Keratinocyte (primary cell): ENCODE measurements around the gene KANSL1. TPM values are rescaled to one million over a fixed set of nuclear protein-coding genes. Genes with fewer than 3 reads are reported as not detected.

Experiments
- DNase-seq: peaks from one replicate; pipeline ENCODE4 v3.0.0-alpha.2; 2011; ENCODE audit warnings: low read depth, missing footprints, low spot score
- FAIRE-seq: peaks from 2 replicates; lab custom pipeline; 2011; peaks lifted over from hg19 to GRCh38; lab: Jason Lieb, UNC
- H2AFZ ChIP-seq: 2 replicates; pipeline ENCODE4 v1.6.0; 2012; ENCODE audit warnings: low read length, control low read depth, inconsistent platforms; ENCODE audit not compliant: control insufficient read depth
- H3K27ac ChIP-seq: 2 replicates; pipeline ENCODE4 v1.5.1; 2011; ENCODE audit warnings: low read length; ENCODE audit not compliant: control insufficient read depth, insufficient read depth
- H3K27me3 ChIP-seq: 3 replicates; pipeline ENCODE4 v1.6.0; 2011; ENCODE audit warnings: low read length; ENCODE audit not compliant: control insufficient read depth, insufficient read depth; ENCODE audit errors: extremely low read depth
- H3K36me3 ChIP-seq, 2 experiments: 2 replicates in 1 of 2; 3 replicates in 1 of 2; pipeline ENCODE4 v1.5.1; 2011; ENCODE audit warnings: low read length in 2 of 2, mild to moderate bottlenecking in 1 of 2; ENCODE audit not compliant: control insufficient read depth in 2 of 2, insufficient read depth in 2 of 2; ENCODE audit errors: extremely low read depth in 1 of 2
- H3K4me1 ChIP-seq: 3 replicates; pipeline ENCODE4 v1.5.1; 2011; ENCODE audit warnings: low read length; ENCODE audit not compliant: control insufficient read depth, insufficient read depth; ENCODE audit errors: extremely low read depth
- H3K4me2 ChIP-seq: 3 replicates; pipeline ENCODE4 v1.6.0; 2011; ENCODE audit warnings: low read depth, low read length; ENCODE audit not compliant: control insufficient read depth, insufficient read depth; ENCODE audit errors: extremely low read depth
- H3K4me3 ChIP-seq, 3 experiments: fragments of 200-600 bp in 1 of 3; sonication (generic) in 1 of 3; 2 replicates in 2 of 3; 3 replicates in 1 of 3; pipeline ENCODE4 v1.5.1; 2011 to 2016; ENCODE audit warnings: low read length in 3 of 3, mild to moderate bottlenecking in 3 of 3, control low read depth in 2 of 3, inconsistent platforms in 1 of 3, low read depth in 1 of 3, mixed read lengths in 1 of 3, mixed run types in 1 of 3, moderate library complexity in 1 of 3; ENCODE audit not compliant: control insufficient read depth in 2 of 3, insufficient read depth in 2 of 3; ENCODE audit errors: extremely low read depth in 1 of 3
- H3K79me2 ChIP-seq: 2 replicates; pipeline ENCODE4 v1.6.0; 2012; ENCODE audit warnings: low read length; ENCODE audit not compliant: control insufficient read depth, insufficient read depth
- H3K9ac ChIP-seq: 3 replicates; pipeline ENCODE4 v1.6.0; 2011; ENCODE audit warnings: low read length; ENCODE audit not compliant: control insufficient read depth, insufficient read depth; ENCODE audit errors: extremely low read depth
- H3K9me1 ChIP-seq: 3 replicates; pipeline ENCODE4 v1.6.0; 2011; ENCODE audit warnings: low read length; ENCODE audit not compliant: control insufficient read depth, insufficient read depth; ENCODE audit errors: extremely low read depth
- H3K9me3 ChIP-seq: 2 replicates; pipeline ENCODE4 v1.5.1; 2012; ENCODE audit warnings: low read depth, low read length; ENCODE audit not compliant: control insufficient read depth
- H4K20me1 ChIP-seq: 3 replicates; pipeline ENCODE4 v1.6.0; 2011; ENCODE audit warnings: low read length; ENCODE audit not compliant: control insufficient read depth, insufficient read depth; ENCODE audit errors: extremely low read depth
- CTCF ChIP-seq, 3 experiments: IDR thresholded peaks in 1 of 3; conservative IDR thresholded peaks in 1 of 3; optimal IDR thresholded peaks in 1 of 3; 2 replicates in 2 of 3; 3 replicates in 1 of 3; pipeline versions ENCODE3 to v1.5.1; 2011; ENCODE audit warnings: low read length in 3 of 3, mild to moderate bottlenecking in 3 of 3, moderate library complexity in 2 of 3, control low read depth in 1 of 3, inconsistent platforms in 1 of 3; ENCODE audit not compliant: insufficient read depth in 2 of 3; ENCODE audit errors: extremely low read depth in 1 of 3
- EZH2 ChIP-seq: IDR thresholded peaks from one replicate; pipeline ENCODE4 v1.6.1; 2012; ENCODE audit warnings: inconsistent platforms, mild to moderate bottlenecking, low read length, moderate library complexity
- dilution Hi-C: fragments of 300-500 bp; cut with MboI; formaldehyde crosslinking; loops from one replicate; pipeline ENCODE4 v1.7.0; 2020; ENCODE audit warnings: low sequenced_read_pairs; ENCODE audit not compliant: extremely low pct_ligation_motif_present
- polyA plus RNA-seq, 5 experiments: library from polyadenylated mRNA; depleted of rRNA in 3 of 5; stranded (reverse) in 3 of 5; stranded (forward) in 1 of 5; unstranded in 1 of 5; fragments of >200 nt; gene quantifications; 1 replicate in 1 of 5; 2 replicates in 3 of 5; 3 replicates in 1 of 5; pipeline versions ENCODE4 v1.2.1 to v1.2.3, GENCODE V29; 2011 to 2012; ENCODE audit warnings: missing spikeins in 2 of 5, low read depth in 1 of 5, low replicate concordance in 1 of 5

KANSL1 gene
- polyA plus RNA-seq, 1 donor (not counting 4 experiments of a cell fraction or from before 2014, with no cell fraction given), result 17.6 TPM

GRCh38 chr17:46201491-46201890, 8.3 kb upstream of the KANSL1 start:
- Histone ChIP-seq H3K4me2 (no peak overlapping the region), H3K9me1 (peaks cover 2% of the 10 kb centered on the region), H3K9me3 (no peaks in the 10 kb centered on the region), H3K79me2 (peaks cover 81% of the 10 kb centered on the region), H3K27ac (no peak overlapping the region), H3K9ac (no peak overlapping the region), H3K4me1 (no peaks in the 10 kb centered on the region), H2AFZ (no peak overlapping the region), H3K27me3 (no peaks in the 10 kb centered on the region), H3K4me3 (no peak overlapping the region), H3K36me3 (peaks cover 6 to 11% of the 10 kb centered on the region in 2 experiments), H4K20me1 (no peaks in the 10 kb centered on the region)
- DNase-seq (no peak), FAIRE-seq (no peak)
- no peak for TF ChIP-seq CTCF (optimal IDR thresholded peaks at IDR 0.05 in 1 of 3, IDR thresholded peaks at IDR 0.05 in 1 of 3, conservative IDR thresholded peaks at IDR 0.05 in 1 of 3; ENCODE audit: extremely low read depth in 1 of 3, insufficient read depth in 2 of 3, low read length in 3 of 3)
- no peak for TF ChIP-seq EZH2
- dilution Hi-C loops, result no loop called here

- H4K20me1 ChIP-seq, result no peaks in the 10 kb centered on the region
- H3K4me1 ChIP-seq, result no peaks in the 10 kb centered on the region
- no peak for DNase-seq
- dilution Hi-C loops, result no loop called here
- FAIRE-seq, result no peak
- H3K9ac ChIP-seq, result no peak overlapping the region
- H3K36me3 ChIP-seq, result peaks cover 5 to 9% of the 10 kb centered on the region in 2 experiments
- H3K4me2 ChIP-seq, result no peak overlapping the region
- no peaks in the 10 kb centered on the region for H3K27me3 ChIP-seq
- H2AFZ ChIP-seq, result no peak overlapping the region
- TF ChIP-seq EZH2 (no peak), CTCF (optimal IDR thresholded peaks at IDR 0.05 in 1 of 3, IDR thresholded peaks at IDR 0.05 in 1 of 3, conservative IDR thresholded peaks at IDR 0.05 in 1 of 3; ENCODE audit: extremely low read depth in 1 of 3, insufficient read depth in 2 of 3, low read length in 3 of 3) (no peak)
- H3K9me1 ChIP-seq, result peaks cover 5% of the 10 kb centered on the region
- peaks cover 83% of the 10 kb centered on the region for H3K79me2 ChIP-seq
- H3K9me3 ChIP-seq, result no peaks in the 10 kb centered on the region
- no peak overlapping the region for H3K4me3 ChIP-seq
- H3K27ac ChIP-seq, result no peak overlapping the region
Measured at GRCh38 chr17:46200197-46200596, 7.0 kb upstream of the KANSL1 start.
